HG02943 (cell line): ENCODE data around the gene KRTAP5-9.
"Not testable (repeated sequence)": the region's sequence is repeated elsewhere in the genome, so short reads cannot be mapped to it uniquely, and the experiment has no call there.

ENCODE experiments used
- ATAC-seq: cut with Tn5 transposase; IDR thresholded peaks from one replicate; pipeline ENCODE4 v1.9.1; 2021; ENCODE audit warnings: mild to moderate bottlenecking, low read depth, moderate library complexity; ENCODE audit not compliant: unreplicated experiment

The KRTAP5-9 gene

GRCh38 chr11:71557257-71557656 lies 9.0 kb downstream of the KRTAP5-9 start:
- ATAC-seq = no peak

- ATAC-seq = no peak
These were observed 10.8 kb downstream of the KRTAP5-9 start for GRCh38 chr11:71558996-71559395.

- no peak for ATAC-seq
These were observed 13.9 kb downstream of the KRTAP5-9 start for GRCh38 chr11:71562120-71562519.

GRCh38 chr11:71563406-71563805 lies 15.2 kb downstream of the KRTAP5-9 start:
- no peak for ATAC-seq

- no peak for ATAC-seq
These were observed 16.2 kb downstream of the KRTAP5-9 start for GRCh38 chr11:71564430-71564829.

- ATAC-seq = no peak
These were observed 17.0 kb downstream of the KRTAP5-9 start, which contains the start of gene KRTAP5-10 for GRCh38 chr11:71565263-71565662. Gene KRTAP5-10 (plus strand): TSS chr11:71565563. CDS start chr11:71565588, 25 bp downstream.

- ATAC-seq = no peak
These were observed 17.9 kb downstream of the KRTAP5-9 start for GRCh38 chr11:71566081-71566620.

- ATAC-seq = not testable (repeated sequence)
These were observed 18.7 kb downstream of the KRTAP5-9 start for GRCh38 chr11:71566626-71567599.

- not testable (repeated sequence) for ATAC-seq
These were observed 19.4 kb downstream of the KRTAP5-9 start for GRCh38 chr11:71567633-71568032.

- no peak for ATAC-seq
These were observed 20.6 kb downstream of the KRTAP5-9 start for GRCh38 chr11:71568704-71569349.

- not testable (repeated sequence) for ATAC-seq
These were observed 23.1 kb downstream of the KRTAP5-9 start for GRCh38 chr11:71571101-71571850.

GRCh38 chr11:71572811-71573210 lies 24.6 kb downstream of the KRTAP5-9 start:
- ATAC-seq = no peak

- ATAC-seq = no peak
These were observed 26.2 kb downstream of the KRTAP5-9 start for GRCh38 chr11:71574418-71574817.

GRCh38 chr11:71575723-71576424 lies 27.7 kb downstream of the KRTAP5-9 start:
- ATAC-seq = no peak

GRCh38 chr11:71576688-71577465 lies 28.7 kb downstream of the KRTAP5-9 start:
- not testable (repeated sequence) for ATAC-seq

- ATAC-seq = no peak
These were observed 29.3 kb downstream of the KRTAP5-9 start for GRCh38 chr11:71577469-71578004.

- ATAC-seq = not testable (repeated sequence)
These were observed 31.3 kb downstream of the KRTAP5-9 start for GRCh38 chr11:71579513-71579912.

GRCh38 chr11:71580057-71581003 lies 32.1 kb downstream of the KRTAP5-9 start:
- no peak for ATAC-seq
